Nephron (organoid): Measurements from ENCODE around the gene MLST8.
A peak's percentile ranks its signal among the peaks of the same experiment; 100 is the strongest.
"Not testable (repeated sequence)": the region's sequence is repeated elsewhere in the genome, so short reads cannot be mapped to it uniquely, and the experiment has no call there.

ENCODE experiments used
- H3K27ac Mint-ChIP-seq, 3 experiments: 2 replicates each; pipeline ENCODE4 v1.8.0; 2020; ENCODE audit warnings: mixed read lengths in 3 of 3, mild to moderate bottlenecking in 2 of 3, moderate library complexity in 1 of 3
- H3K27me3 Mint-ChIP-seq: 2 replicates; pipeline ENCODE4 v1.8.0; 2021; ENCODE audit warnings: low read depth, mild to moderate bottlenecking, moderate library complexity, mixed read lengths
- H3K36me3 Mint-ChIP-seq: 2 replicates; pipeline ENCODE4 v1.8.0; 2020; ENCODE audit warnings: low read depth, mixed read lengths
- H3K4me1 Mint-ChIP-seq: 2 replicates; pipeline ENCODE4 v1.8.0; 2020; ENCODE audit warnings: mixed read lengths
- H3K4me3 Mint-ChIP-seq, 3 experiments: 2 replicates each; pipeline ENCODE4 v1.8.0; 2020; ENCODE audit warnings: mild to moderate bottlenecking in 3 of 3, mixed read lengths in 3 of 3, moderate library complexity in 2 of 3
- H3K9me3 Mint-ChIP-seq: 2 replicates; pipeline ENCODE4 v1.8.0; 2020; ENCODE audit warnings: mixed read lengths
- TF ChIP-seq, protein P1 (sequence below), 3 experiments: fragments of 200-600 bp; sonication (generic); IDR thresholded peaks; one replicate each; pipeline ENCODE4 v1.5.0; 2021; ENCODE audit warnings: antibody characterized with exemption in 3 of 3; ENCODE audit not compliant: unreplicated experiment in 3 of 3

The MLST8 gene

DNA sequence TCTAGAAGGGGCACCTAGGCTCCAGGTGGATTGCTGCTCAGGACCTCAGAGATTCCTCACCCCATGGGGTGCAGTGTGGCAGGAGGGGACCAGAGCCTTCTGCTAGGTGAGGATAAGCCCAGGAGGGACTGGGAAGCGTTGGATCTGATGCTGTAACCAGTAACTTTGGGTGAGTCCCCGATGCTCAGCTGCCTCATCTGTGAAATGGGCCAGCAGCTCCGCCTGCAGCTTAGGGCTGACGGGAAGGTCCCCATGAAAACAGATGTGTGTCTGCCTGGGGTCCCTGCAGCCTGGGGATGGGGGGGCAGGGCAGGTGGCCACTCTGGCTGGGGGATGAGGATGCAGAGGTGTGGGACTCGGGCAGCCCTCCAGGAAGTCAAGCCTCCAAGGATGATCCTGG, 6.2 kb upstream of the MLST8 start:
- no peaks in the 10 kb centered on the region for H3K9me3 Mint-ChIP-seq
- peak overlapping the region in 1 of 3 experiments; percentile 77 for H3K4me3 Mint-ChIP-seq
- no peak overlapping the region for H3K27ac Mint-ChIP-seq
- H3K4me1 Mint-ChIP-seq: peaks cover 6% of the 10 kb centered on the region
- H3K27me3 Mint-ChIP-seq: peaks cover 35% of the 10 kb centered on the region
- TF ChIP-seq, protein P1, sequence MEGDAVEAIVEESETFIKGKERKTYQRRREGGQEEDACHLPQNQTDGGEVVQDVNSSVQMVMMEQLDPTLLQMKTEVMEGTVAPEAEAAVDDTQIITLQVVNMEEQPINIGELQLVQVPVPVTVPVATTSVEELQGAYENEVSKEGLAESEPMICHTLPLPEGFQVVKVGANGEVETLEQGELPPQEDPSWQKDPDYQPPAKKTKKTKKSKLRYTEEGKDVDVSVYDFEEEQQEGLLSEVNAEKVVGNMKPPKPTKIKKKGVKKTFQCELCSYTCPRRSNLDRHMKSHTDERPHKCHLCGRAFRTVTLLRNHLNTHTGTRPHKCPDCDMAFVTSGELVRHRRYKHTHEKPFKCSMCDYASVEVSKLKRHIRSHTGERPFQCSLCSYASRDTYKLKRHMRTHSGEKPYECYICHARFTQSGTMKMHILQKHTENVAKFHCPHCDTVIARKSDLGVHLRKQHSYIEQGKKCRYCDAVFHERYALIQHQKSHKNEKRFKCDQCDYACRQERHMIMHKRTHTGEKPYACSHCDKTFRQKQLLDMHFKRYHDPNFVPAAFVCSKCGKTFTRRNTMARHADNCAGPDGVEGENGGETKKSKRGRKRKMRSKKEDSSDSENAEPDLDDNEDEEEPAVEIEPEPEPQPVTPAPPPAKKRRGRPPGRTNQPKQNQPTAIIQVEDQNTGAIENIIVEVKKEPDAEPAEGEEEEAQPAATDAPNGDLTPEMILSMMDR (IDR thresholded peaks at IDR 0.05; ENCODE audit: unreplicated experiment in 3 of 3): no peak
- H3K36me3 Mint-ChIP-seq: no peaks in the 10 kb centered on the region

DNA sequence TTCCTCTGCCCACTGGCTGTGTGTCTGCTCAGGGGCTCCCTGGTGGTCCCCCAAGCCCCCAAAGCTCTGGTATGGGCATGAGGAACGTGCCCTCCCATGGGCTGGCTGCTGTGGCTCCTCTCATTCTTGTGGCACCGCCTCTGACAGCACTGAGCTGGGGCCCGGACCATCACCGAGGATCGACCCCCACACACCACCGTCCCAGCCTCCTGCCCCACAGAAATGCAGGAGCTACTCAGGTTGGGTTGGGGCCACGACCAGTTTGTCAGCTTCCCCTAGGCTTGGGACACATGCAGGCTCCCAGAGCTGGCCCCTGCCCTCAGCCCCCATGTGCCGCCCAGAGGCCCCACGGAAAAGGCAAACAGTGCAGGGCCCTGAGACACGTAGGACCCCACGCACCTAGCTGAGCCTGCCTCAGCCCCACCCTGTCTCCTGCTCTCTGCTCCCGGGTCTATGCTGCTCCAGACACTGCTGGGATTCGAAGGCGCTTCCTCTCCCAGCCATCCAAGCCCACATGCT, 5.6 kb upstream of the MLST8 start:
- Mint-ChIP-seq H3K9me3 (no peaks in the 10 kb centered on the region), H3K27me3 (peaks cover 33% of the 10 kb centered on the region), H3K27ac (no peak overlapping the region), H3K36me3 (no peaks in the 10 kb centered on the region), H3K4me1 (peaks cover 10% of the 10 kb centered on the region), H3K4me3 (peak overlapping the region in 1 of 3 experiments; percentile 30)
- TF ChIP-seq, protein P1 (IDR thresholded peaks at IDR 0.05; ENCODE audit: unreplicated experiment in 3 of 3): no peak

DNA sequence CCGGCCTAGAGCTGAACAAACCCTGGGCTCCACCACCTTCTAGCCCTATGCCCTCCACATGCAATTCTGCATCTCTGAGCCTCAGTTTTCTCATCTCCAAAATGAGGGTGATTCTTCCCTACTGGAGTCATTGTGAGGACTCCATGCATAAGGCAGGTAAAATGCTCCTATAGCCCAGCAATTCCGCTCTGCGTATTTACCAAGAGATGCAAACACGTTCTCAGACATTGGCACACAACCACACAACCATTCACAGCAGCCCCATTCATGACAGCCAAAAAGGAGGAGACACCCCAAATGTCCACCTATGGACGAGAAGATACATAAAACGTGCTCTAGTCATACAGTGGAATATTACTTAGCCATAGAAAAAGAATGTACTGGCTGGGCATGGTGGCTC, 4.9 kb upstream of the MLST8 start:
- Mint-ChIP-seq H3K27ac (peak overlapping the region in 1 of 3 experiments; percentile 16), H3K36me3 (no peaks in the 10 kb centered on the region), H3K9me3 (no peaks in the 10 kb centered on the region), H3K27me3 (peaks cover 31% of the 10 kb centered on the region), H3K4me1 (peaks cover 6% of the 10 kb centered on the region), H3K4me3 (peak overlapping the region in 2 of 3 experiments; percentile 29 to 49)
- TF ChIP-seq, protein P1 (IDR thresholded peaks at IDR 0.05; ENCODE audit: unreplicated experiment in 3 of 3): no peak

DNA sequence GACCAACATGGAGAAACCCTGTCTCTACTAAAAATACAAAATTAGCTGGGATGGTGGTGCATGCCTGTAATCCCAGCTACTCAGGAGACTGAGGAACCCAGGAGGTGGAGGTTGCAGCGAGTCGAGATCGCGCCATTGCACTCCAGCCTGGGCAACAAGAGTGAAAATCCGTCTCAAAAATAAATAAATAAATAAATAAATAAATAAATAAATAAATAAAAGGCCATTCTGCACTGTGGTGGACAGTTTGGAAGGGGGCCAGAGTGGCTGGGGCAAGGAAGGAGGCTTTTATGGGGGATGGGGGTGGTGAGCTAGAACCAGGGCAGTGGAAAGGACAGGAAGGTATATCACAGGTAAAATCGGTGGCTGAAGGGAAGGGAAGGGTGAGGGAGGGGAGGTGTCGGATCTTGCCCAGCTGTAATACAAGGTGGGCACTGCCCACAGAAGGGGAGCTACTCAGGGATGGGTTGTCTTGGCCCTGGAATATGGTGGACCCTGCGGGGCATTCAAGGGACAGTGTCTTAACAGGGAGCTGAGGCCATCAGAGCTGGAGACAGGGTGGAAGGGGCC, 2.0 kb upstream of the MLST8 start:
- peaks cover 18% of the 10 kb centered on the region for H3K4me1 Mint-ChIP-seq
- peak overlapping the region in 2 of 3 experiments; percentile 29 to 48 for H3K27ac Mint-ChIP-seq
- peaks cover 10% of the 10 kb centered on the region for H3K36me3 Mint-ChIP-seq
- not testable (repeated sequence) for H3K9me3 Mint-ChIP-seq
- peaks cover 21% of the 10 kb centered on the region for H3K27me3 Mint-ChIP-seq
- peak overlapping the region; percentile 76 to 84 (median 81) for H3K4me3 Mint-ChIP-seq

DNA sequence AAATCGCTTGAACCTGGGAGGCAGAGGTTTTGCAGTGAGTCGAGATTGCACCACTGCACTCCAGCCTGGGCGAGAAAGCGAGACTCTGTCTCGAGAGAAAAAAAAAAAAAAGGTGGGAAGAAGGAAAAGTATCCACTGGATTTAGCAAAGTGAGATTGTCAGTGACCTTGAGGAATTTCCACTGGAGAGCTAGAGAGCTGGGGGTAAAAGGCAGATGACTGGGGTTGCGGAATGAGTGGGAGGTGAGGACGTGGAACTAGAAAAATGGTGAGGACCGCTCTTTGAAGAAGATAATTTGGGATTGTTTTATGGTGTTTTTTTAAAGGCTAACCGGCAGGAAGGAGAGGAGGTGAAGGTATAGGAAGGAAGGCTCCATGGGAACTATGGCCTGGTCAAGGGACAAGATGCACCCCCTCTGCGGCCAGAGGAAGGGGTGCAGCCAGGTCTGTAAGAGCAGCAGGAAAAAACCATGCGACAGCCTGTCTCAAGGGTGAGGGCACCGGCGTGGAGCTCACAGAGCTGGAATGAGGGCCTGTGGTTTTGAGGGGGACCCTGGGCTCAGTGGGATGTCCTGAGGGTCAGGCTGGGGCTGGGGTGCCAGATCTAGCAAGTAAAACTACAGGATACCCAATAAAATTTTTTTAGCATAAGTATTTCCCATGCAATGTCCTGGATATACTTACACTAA, 694 bp upstream of the MLST8 start:
- TF ChIP-seq, protein P1 (IDR thresholded peaks at IDR 0.05; ENCODE audit: unreplicated experiment in 3 of 3): no peak
- Mint-ChIP-seq H3K9me3 (no peaks in the 10 kb centered on the region), H3K36me3 (peaks cover 10% of the 10 kb centered on the region), H3K4me1 (peaks cover 18% of the 10 kb centered on the region), H3K27ac (peak overlapping the region; percentile 69 to 91 (median 83)), H3K4me3 (peak overlapping the region; percentile 81 to 86 (median 84)), H3K27me3 (peaks cover 16% of the 10 kb centered on the region)

DNA sequence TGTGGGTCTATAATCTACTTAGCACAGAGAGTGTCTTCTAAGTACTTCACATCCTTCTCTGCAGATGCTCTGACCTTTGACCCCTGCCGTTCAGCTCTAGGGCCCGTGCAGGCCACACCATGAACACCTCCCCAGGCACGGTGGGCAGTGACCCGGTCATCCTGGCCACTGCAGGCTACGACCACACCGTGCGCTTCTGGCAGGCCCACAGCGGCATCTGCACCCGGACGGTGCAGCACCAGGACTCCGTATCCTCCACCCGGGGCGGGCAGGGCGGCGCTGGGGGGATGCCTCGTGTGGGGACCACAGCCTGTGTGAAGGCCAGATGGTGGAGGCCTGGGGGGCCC, 686 bp downstream of the MLST8 start:
- no peaks in the 10 kb centered on the region for H3K9me3 Mint-ChIP-seq
- peak overlapping the region; percentile 48 to 81 (median 77) for H3K27ac Mint-ChIP-seq
- H3K4me3 Mint-ChIP-seq: peak overlapping the region; percentile 82 to 88 (median 84)
- peaks cover 10% of the 10 kb centered on the region for H3K36me3 Mint-ChIP-seq
- TF ChIP-seq, protein P1 (IDR thresholded peaks at IDR 0.05; ENCODE audit: unreplicated experiment in 3 of 3): peak in 1 of 3 experiments; percentile 2
- peaks cover 4% of the 10 kb centered on the region for H3K27me3 Mint-ChIP-seq
- H3K4me1 Mint-ChIP-seq: peaks cover 18% of the 10 kb centered on the region
